SJSA1 (cell line): ENCODE results near the gene SPP1. TPM values are rescaled to one million over a fixed set of nuclear protein-coding genes. Genes with fewer than 3 reads are reported as not detected.
A peak's percentile ranks its signal among the peaks of the same experiment; 100 is the strongest.
"Not testable (repeated sequence)": the region's sequence is repeated elsewhere in the genome, so short reads cannot be mapped to it uniquely, and the experiment has no call there.

Experiments
- DNase-seq, 2 experiments: peaks; one replicate each; pipeline ENCODE4 v3.0.0-alpha.2; 2015 to 2020; ENCODE audit warnings: low spot score in 2 of 2, low read depth in 1 of 2
- H3K27ac ChIP-seq: fragments of 250-450 bp; sonication (Bioruptor Pico); 2 replicates; pipeline ENCODE4 v1.5.1; 2020; ENCODE audit warnings: mild to moderate bottlenecking, moderate library complexity
- H3K27me3 ChIP-seq: fragments of 250-450 bp; sonication (Bioruptor Pico); replicated peaks from 2 replicates; pipeline ENCODE4 v1.5.1; 2020; ENCODE audit warnings: mild to moderate bottlenecking, moderate library complexity
- H3K36me3 ChIP-seq: fragments of 250-450 bp; sonication (Bioruptor Pico); 2 replicates; pipeline ENCODE4 v1.5.1; 2020; ENCODE audit warnings: mild to moderate bottlenecking
- H3K4me1 ChIP-seq: fragments of 250-450 bp; sonication (Bioruptor Pico); replicated peaks from 2 replicates; pipeline ENCODE4 v1.6.1; 2021; ENCODE audit warnings: mild to moderate bottlenecking
- H3K4me3 ChIP-seq: fragments of 250-450 bp; sonication (Bioruptor Pico); 2 replicates; pipeline ENCODE4 v1.5.1; 2020; ENCODE audit warnings: mild to moderate bottlenecking
- H3K9me3 ChIP-seq: fragments of 250-450 bp; sonication (Bioruptor Pico); replicated peaks from 2 replicates; pipeline ENCODE4 v1.5.1; 2020; ENCODE audit warnings: mild to moderate bottlenecking
- total RNA-seq: library from RNA; depleted of rRNA; stranded (reverse); fragments of >200 nt; shearing (Covaris generic); gene quantifications from 2 replicates; pipeline ENCODE4 v1.2.3, GENCODE V29; 2014

Gene SPP1
- total RNA-seq, 1 experiment from 2014 or later = 2.7 TPM

DNA sequence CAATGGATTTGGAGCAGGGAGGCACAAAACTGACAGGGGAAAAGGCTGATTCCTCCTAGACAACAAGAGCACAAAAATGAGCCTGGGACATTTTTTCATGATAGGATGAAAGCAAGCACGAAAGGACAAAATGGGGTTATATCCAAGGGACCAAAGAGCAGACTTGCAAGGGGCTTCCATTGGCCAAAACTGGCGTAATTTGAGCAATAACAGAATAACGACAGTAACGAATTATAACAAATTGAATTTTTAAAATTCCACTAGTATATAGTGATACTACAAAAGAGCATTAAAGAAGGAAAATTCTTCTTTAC lies 10.3 kb downstream of the SPP1 start:
- H3K27ac ChIP-seq = no peak overlapping the region
- H3K4me3 ChIP-seq = no peak overlapping the region
- no peaks in the 10 kb centered on the region for H3K4me1 ChIP-seq
- no peaks in the 10 kb centered on the region for H3K27me3 ChIP-seq
- no peak for DNase-seq
- H3K36me3 ChIP-seq = no peaks in the 10 kb centered on the region
- H3K9me3 ChIP-seq = no peaks in the 10 kb centered on the region

GRCh38 chr4:87986508-87986907 lies 11.0 kb downstream of the SPP1 start:
- Histone ChIP-seq H3K4me3 (no peak overlapping the region), H3K36me3 (no peaks in the 10 kb centered on the region), H3K4me1 (no peaks in the 10 kb centered on the region), H3K27me3 (no peaks in the 10 kb centered on the region), H3K27ac (no peak overlapping the region), H3K9me3 (no peaks in the 10 kb centered on the region)
- DNase-seq = no peak

GRCh38 chr4:87989765-87990164 lies 14.3 kb downstream of the SPP1 start:
- H3K4me1 ChIP-seq = no peaks in the 10 kb centered on the region
- H3K4me3 ChIP-seq = no peak overlapping the region
- H3K36me3 ChIP-seq = no peaks in the 10 kb centered on the region
- H3K9me3 ChIP-seq = no peaks in the 10 kb centered on the region
- no peak overlapping the region for H3K27ac ChIP-seq
- H3K27me3 ChIP-seq = no peaks in the 10 kb centered on the region
- no peak for DNase-seq

GRCh38 chr4:87995435-87995834 lies 19.9 kb downstream of the SPP1 start:
- Histone ChIP-seq H3K27me3 (no peaks in the 10 kb centered on the region), H3K4me3 (no peak overlapping the region), H3K9me3 (no peaks in the 10 kb centered on the region), H3K4me1 (no peaks in the 10 kb centered on the region), H3K36me3 (no peaks in the 10 kb centered on the region), H3K27ac (no peak overlapping the region)
- DNase-seq = no peak

- not testable (repeated sequence) for H3K36me3 ChIP-seq
These were observed 23.7 kb downstream of the SPP1 start for GRCh38 chr4:87999191-87999691.

DNA sequence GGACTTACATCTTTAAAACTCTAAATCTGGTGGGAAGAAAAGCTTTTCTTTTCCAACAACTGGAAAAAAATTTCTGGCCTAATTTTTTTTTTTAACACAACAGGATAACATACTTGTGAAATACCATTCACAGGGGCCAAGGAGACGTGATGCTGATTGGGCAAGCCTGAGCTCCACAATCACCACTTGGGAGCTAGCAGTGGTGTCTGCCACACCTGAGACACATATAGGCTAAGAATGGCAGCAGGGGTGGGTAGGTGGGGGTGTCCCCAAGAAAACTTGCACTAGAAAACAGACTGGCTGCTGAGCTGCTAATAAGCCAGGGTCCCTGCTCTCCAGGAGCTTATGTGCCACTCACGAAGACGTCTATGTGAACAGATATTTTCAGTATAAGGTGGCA lies 26.4 kb downstream of the SPP1 start:
- Histone ChIP-seq H3K36me3 (no peaks in the 10 kb centered on the region), H3K4me3 (no peak overlapping the region), H3K9me3 (no peaks in the 10 kb centered on the region), H3K4me1 (peaks cover 1% of the 10 kb centered on the region), H3K27me3 (no peaks in the 10 kb centered on the region), H3K27ac (no peak overlapping the region)
- DNase-seq = no peak

More at GRCh38 chr4:87999191-87999691, 23.7 kb downstream of the SPP1 start:
- not testable (repeated sequence) for DNase-seq, H3K4me1 ChIP-seq, H3K4me3 ChIP-seq, H3K9me3 ChIP-seq, H3K27me3 ChIP-seq, H3K27ac ChIP-seq

GRCh38 chr4:88002786-88003185 lies 27.3 kb downstream of the SPP1 start:
- no peak for DNase-seq
- peaks cover under 1% of the 10 kb centered on the region for H3K36me3 ChIP-seq
- H3K9me3 ChIP-seq = no peaks in the 10 kb centered on the region
- H3K27me3 ChIP-seq = no peaks in the 10 kb centered on the region
- no peak overlapping the region for H3K27ac ChIP-seq
- H3K4me1 ChIP-seq = peaks cover 4% of the 10 kb centered on the region
- no peak overlapping the region for H3K4me3 ChIP-seq

DNA sequence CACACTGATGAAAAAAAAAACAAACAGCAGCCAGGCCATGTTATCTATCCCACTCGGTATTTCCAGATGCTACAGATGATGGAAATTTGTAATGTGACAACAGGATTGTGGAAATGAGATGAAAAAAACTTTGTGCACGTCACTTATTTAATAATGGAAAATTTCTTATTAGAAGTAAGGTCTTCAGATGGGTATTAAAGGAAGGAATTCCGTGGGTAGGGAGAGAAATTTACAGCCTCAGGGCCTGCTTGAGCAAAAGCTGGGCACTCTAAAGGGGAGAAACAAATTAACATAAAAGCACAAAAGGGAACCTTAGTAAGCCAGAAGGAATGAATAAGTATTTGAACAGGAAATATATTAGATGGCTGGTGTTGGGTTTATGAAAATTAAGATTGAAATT lies 27.7 kb downstream of the SPP1 start:
- no peak for DNase-seq
- Histone ChIP-seq H3K27ac (no peak overlapping the region), H3K9me3 (no peaks in the 10 kb centered on the region), H3K4me3 (no peak overlapping the region), H3K27me3 (no peaks in the 10 kb centered on the region), H3K36me3 (peaks cover 5% of the 10 kb centered on the region), H3K4me1 (peaks cover 4% of the 10 kb centered on the region)

- Histone ChIP-seq H3K27me3 (no peaks in the 10 kb centered on the region), H3K9me3 (no peaks in the 10 kb centered on the region), H3K36me3 (peaks cover 5% of the 10 kb centered on the region), H3K4me3 (no peak overlapping the region), H3K27ac (no peak overlapping the region), H3K4me1 (peaks cover 9% of the 10 kb centered on the region)
- no peak for DNase-seq
These were observed 29.6 kb downstream of the SPP1 start for GRCh38 chr4:88005076-88005475.

- H3K36me3 ChIP-seq = peaks cover 5% of the 10 kb centered on the region
These were observed 30.4 kb downstream of the SPP1 start for GRCh38 chr4:88005946-88006345.

DNA sequence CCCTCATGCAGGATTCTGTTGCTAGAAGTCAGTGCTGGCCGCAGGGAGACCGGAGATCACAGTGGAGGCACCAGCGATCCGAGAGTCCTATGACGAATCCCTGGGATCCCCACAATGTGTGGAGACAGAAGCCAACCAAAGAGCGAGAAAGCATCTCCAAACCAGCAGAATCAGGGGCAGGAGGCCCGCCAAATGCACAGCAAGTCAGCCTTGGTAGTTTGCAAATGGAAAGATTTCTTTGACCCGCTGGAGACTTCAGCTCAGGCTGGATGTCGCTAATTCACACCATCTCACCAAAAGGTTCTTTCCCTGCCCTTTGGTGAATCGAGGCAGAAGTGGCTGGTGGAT lies 31.4 kb downstream of the SPP1 start:
- H3K9me3 ChIP-seq = no peaks in the 10 kb centered on the region
- DNase-seq = no peak
- H3K27me3 ChIP-seq = no peaks in the 10 kb centered on the region
- H3K4me3 ChIP-seq = peak overlapping the region; percentile 97
- peaks cover 23% of the 10 kb centered on the region for H3K4me1 ChIP-seq
- peaks cover 5% of the 10 kb centered on the region for H3K36me3 ChIP-seq
- no peak overlapping the region for H3K27ac ChIP-seq

More at GRCh38 chr4:88005946-88006345, 30.4 kb downstream of the SPP1 start:
- peaks cover 18% of the 10 kb centered on the region for H3K4me1 ChIP-seq
- H3K9me3 ChIP-seq = no peaks in the 10 kb centered on the region
- H3K27ac ChIP-seq = no peak overlapping the region
- no peak overlapping the region for H3K4me3 ChIP-seq
- no peaks in the 10 kb centered on the region for H3K27me3 ChIP-seq
- no peak for DNase-seq

GRCh38 chr4:88007304-88008121 lies 32.0 kb downstream of the SPP1 start, which contains the start of gene PKD2:
Gene PKD2 (plus strand): TSS chr4:88007635. CDS start chr4:88007734, 99 bp downstream.
- Histone ChIP-seq H3K9me3 (no peaks in the 10 kb centered on the region), H3K4me1 (peaks cover 25% of the 10 kb centered on the region)
- DNase-seq = peak; percentile 66 to 82

DNA sequence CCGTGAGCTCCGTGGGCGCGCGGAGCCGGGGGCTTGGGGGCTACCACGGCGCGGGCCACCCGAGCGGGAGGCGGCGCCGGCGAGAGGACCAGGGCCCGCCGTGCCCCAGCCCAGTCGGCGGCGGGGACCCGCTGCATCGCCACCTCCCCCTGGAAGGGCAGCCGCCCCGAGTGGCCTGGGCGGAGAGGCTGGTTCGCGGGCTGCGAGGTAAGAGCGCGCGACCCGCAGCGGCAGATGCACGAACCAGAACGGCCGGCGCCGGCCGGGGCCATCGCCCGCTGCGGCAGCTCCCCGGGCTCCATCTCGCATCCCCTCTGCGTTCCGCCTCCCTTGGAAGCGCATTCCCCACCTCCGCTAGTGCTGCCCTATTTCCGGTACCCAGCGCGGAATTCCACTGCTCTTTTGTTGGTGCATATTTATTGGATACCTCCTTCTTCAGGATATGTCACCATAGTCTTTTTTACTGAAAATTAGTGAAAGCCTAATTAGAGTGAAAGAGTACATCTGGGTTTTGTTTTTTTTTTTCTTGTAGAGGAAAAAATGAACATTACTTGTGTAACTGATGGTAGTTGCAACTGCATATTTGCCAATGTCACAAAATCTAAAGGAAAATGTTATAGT lies 32.7 kb downstream of the SPP1 start:
- peaks cover 32% of the 10 kb centered on the region for H3K4me1 ChIP-seq
- peak; percentile 59 to 62 for DNase-seq

More at GRCh38 chr4:88007304-88008121, 32.0 kb downstream of the SPP1 start, which contains the start of gene PKD2:
- peak within 1 kb of the TSS; percentile 64 for H3K27ac ChIP-seq
- peak within 1 kb of the TSS; percentile 97 for H3K4me3 ChIP-seq
- no peaks in the 10 kb centered on the region for H3K27me3 ChIP-seq
- peaks cover 5% of the 10 kb centered on the region for H3K36me3 ChIP-seq

GRCh38 chr4:88008743-88009171 lies 33.2 kb downstream of the SPP1 start:
- H3K4me3 ChIP-seq = peak overlapping the region; percentile 97
- no peaks in the 10 kb centered on the region for H3K27me3 ChIP-seq
- no peak overlapping the region; the same call in 1 of the 2 replicates for H3K27ac ChIP-seq
- H3K9me3 ChIP-seq = no peaks in the 10 kb centered on the region
- peak in 1 of 2 experiments; percentile 48 for DNase-seq
- peaks cover 32% of the 10 kb centered on the region for H3K4me1 ChIP-seq
- peaks cover 5% of the 10 kb centered on the region for H3K36me3 ChIP-seq

More for the DNA sequence above, 32.7 kb downstream of the SPP1 start:
- Histone ChIP-seq H3K27me3 (no peaks in the 10 kb centered on the region), H3K27ac (peak overlapping the region; percentile 64), H3K9me3 (no peaks in the 10 kb centered on the region), H3K36me3 (peaks cover 5% of the 10 kb centered on the region), H3K4me3 (peak overlapping the region; percentile 97)
